ENCODE results near the gene NADK.
A peak's percentile ranks its signal among the peaks of the same experiment; 100 is the strongest.

The NADK gene, protein sequence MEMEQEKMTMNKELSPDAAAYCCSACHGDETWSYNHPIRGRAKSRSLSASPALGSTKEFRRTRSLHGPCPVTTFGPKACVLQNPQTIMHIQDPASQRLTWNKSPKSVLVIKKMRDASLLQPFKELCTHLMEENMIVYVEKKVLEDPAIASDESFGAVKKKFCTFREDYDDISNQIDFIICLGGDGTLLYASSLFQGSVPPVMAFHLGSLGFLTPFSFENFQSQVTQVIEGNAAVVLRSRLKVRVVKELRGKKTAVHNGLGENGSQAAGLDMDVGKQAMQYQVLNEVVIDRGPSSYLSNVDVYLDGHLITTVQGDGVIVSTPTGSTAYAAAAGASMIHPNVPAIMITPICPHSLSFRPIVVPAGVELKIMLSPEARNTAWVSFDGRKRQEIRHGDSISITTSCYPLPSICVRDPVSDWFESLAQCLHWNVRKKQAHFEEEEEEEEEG

DNA sequence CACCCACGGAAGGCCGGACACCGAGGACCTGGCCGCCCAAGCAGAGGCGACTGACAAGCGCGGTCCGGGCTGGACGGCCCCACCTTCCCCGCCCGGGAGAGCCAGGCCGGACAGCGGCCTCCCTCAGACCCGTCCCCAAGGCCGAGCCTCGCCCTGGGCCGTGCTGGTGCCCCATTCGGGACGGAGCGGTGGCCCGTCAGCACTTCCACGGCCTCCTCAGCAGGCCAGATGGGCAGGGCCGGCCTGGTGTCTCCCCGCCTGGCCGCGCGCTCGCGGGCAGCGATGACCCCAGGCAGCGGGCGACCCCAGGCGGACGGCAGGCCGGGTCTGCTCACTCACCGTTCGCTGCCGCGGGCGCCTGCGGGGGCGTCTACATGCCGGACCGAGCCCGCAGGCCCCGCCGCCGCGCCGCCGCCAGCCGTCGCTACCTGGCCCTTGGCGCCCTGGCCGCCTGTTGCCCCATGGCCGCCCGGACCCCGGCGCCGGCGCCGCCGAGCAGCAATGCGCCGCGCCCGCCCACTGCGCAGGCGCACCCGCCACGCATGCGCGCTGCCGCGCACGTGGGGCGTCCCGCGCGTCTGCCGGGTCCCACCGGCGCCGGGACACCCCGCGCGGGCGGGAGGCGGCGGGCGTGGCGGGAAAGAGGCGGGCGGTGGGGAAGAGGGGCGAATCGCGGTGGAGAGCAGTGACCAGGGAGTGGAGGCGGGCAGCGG lies at the start of gene NADK:
Gene NADK (minus strand): TSS at position 521 of the 713 bp plus-strand sequence. CDS start 13,064 bp downstream, outside the sequence.
- peak; percentile 96 for TF ChIP-seq ZFX (IDR thresholded peaks at IDR 0.05)
- TF ChIP-seq, protein P1, sequence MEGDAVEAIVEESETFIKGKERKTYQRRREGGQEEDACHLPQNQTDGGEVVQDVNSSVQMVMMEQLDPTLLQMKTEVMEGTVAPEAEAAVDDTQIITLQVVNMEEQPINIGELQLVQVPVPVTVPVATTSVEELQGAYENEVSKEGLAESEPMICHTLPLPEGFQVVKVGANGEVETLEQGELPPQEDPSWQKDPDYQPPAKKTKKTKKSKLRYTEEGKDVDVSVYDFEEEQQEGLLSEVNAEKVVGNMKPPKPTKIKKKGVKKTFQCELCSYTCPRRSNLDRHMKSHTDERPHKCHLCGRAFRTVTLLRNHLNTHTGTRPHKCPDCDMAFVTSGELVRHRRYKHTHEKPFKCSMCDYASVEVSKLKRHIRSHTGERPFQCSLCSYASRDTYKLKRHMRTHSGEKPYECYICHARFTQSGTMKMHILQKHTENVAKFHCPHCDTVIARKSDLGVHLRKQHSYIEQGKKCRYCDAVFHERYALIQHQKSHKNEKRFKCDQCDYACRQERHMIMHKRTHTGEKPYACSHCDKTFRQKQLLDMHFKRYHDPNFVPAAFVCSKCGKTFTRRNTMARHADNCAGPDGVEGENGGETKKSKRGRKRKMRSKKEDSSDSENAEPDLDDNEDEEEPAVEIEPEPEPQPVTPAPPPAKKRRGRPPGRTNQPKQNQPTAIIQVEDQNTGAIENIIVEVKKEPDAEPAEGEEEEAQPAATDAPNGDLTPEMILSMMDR (conservative IDR thresholded peaks at IDR 0.05), result no peak
- H3K27ac ChIP-seq, result peak within 1 kb of the TSS; percentile 97

DNA sequence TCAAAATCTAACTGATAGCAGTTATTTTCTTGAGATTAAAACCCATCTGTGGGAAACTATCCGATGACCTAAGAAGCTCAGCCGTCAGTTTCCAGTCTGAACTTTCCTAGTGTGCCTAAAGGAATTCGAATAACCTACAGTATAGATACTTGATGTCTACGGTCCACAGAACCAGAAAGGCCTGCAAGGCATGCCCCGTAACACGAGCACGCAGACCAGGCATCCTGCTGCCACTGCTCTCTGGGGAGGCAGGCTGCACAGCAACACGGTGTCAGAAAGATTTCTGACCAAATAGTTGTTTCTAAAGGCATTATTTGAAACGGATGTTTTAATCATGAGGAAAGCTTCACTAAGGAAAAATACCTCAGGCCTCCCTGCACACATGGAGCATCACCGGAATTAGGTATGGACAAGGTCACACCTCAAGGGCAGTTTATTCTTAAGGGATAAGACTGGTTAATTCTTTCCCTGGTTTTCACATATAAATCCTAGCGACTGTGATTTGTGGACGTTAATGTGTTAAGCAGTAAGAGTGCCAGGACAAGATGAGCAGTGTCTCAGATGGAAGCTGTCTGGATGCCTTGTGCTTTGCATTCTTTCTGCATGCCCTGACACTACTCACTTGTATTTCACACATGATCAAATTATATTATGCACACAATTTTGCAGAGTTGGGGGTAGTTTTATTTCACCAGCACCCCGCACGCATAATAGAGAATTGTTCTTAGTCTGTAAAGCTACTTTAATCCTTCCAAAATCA lies 49.0 kb upstream of the NADK start:
- no peak for TF ChIP-seq ZFX (IDR thresholded peaks at IDR 0.05)
- TF ChIP-seq, protein P1 (conservative IDR thresholded peaks at IDR 0.05), result no peak
- no peak overlapping the region for H3K27ac ChIP-seq

DNA sequence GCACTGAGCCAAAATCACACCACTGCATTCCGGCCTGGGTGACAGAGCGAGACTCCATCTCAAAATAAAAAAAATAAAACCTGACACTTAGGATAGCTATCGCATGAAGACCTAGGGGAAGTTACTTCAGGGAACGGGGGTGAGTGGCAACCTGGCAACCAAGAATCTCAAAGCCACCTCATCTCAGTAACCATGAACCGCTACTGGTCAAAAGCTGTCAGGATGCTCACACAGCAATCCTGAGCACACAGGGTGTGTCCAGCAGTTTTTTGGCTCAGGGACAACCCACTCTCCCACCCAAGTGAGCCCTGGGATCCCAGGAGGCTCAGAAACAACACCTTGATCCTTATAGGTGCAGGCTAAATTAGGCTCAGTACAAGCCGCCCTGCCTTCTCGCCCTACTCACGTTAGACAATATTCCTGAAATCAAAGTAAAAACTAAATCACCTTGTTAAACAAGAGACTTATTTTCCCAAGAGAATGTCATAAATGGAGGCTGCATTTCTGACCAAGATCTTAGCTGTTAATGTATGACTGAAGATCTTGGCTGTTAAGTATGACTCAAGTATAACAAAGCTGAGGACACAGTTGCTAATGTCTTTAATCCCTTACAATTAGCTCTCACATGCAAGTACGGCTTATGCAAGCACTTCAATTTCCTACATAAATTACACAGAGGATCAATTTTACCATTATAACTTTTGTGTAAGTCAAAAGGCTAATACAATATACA lies 48.3 kb upstream of the NADK start:
- TF ChIP-seq ZFX (IDR thresholded peaks at IDR 0.05), result no peak
- TF ChIP-seq, protein P1 (conservative IDR thresholded peaks at IDR 0.05), result no peak
- H3K27ac ChIP-seq, result no peak overlapping the region

DNA sequence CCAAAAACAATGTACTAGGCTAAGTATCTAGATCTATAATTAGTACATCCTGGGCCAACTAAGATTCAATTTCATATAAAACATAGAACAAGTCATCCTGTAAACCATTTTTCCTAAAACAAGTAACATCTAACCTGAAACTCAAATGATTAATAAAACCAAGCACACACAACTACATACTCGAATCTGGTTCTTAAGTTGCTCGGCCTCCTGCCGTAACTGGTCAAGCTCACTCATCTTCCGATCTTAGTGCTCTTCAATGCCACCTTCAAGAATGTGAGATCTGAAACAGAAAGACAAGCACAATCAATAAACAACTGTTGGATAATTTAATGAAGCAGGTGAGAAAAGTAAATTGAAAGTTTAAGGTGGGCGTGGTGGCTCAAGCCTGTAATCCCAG lies 46.9 kb upstream of the NADK start:
- H3K27ac ChIP-seq, result no peak overlapping the region
- no peak for TF ChIP-seq ZFX (IDR thresholded peaks at IDR 0.05)
- TF ChIP-seq, protein P1 (conservative IDR thresholded peaks at IDR 0.05), result no peak

DNA sequence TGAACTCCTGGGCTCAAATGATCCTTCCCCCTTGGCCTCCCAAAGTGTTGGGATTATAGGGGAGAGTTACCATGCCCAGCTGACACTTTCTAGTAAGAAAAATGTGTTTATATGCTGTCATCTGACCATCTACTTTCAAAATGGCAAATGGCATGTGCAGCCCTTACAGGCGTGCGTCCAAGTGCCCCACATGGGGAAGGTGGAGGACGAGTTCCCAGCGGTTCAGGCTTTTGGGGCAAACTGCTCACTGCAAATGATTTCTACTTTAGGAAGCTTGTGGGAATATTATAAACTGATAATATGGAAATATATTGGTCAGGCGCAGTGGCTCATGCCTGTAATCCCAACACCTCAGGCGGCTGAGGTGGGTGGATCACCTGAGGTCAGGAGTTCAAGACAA lies 41.5 kb upstream of the NADK start:
- no peak overlapping the region for H3K27ac ChIP-seq
- TF ChIP-seq, protein P1 (conservative IDR thresholded peaks at IDR 0.05), result no peak
- no peak for TF ChIP-seq ZFX (IDR thresholded peaks at IDR 0.05)

DNA sequence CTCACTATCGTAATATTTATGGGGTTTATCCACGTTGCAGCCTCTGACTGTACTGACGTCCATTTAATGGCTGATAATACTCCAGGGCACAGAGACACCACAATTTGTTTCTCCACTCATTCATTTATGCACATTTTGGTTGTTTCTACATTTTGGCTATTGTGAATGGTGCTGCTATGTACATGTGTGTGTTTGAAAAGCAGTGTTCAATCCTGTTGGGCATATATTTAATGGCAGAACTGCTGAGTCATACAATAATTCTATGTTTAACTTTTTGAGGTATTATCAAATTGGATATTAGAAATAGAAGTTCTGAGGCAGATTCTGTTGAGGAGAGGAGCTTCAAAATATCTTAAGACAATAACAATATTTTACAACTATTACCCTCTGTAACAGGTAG lies 39.0 kb upstream of the NADK start:
- H3K27ac ChIP-seq, result no peak overlapping the region; the same call in 1 of the 2 replicates
- TF ChIP-seq, protein P1 (conservative IDR thresholded peaks at IDR 0.05), result no peak
- TF ChIP-seq ZFX (IDR thresholded peaks at IDR 0.05), result no peak
